Spleen (tissue), 13 donors: ENCODE results near the gene UNC45B. TPM values are rescaled to one million over a fixed set of nuclear protein-coding genes. Genes with fewer than 3 reads are reported as not detected.

Source experiments
- DNase-seq: peaks from one replicate; pipeline ENCODE4 v3.0.0-alpha.2; 2020
- H3K27ac ChIP-seq, 8 donors: fragments of 200-600 bp; sonication (generic) in 7 of 8; 1 replicate in 4 of 8; 2 replicates in 4 of 8; pipeline versions ENCODE4 v1.5.0 to v1.8.0; 2016 to 2021; ENCODE audit warnings: inconsistent platforms in 4 of 8, mild to moderate bottlenecking in 4 of 8, moderate library complexity in 1 of 8
- H3K27me3 ChIP-seq, 7 donors: fragments of 200-600 bp; sonication (generic) in 6 of 7; replicated peaks in 1 of 7; 1 replicate in 4 of 7; 2 replicates in 3 of 7; pipeline versions ENCODE4 v1.5.0 to v1.8.0; 2016 to 2021; ENCODE audit warnings: inconsistent platforms in 3 of 7, mild to moderate bottlenecking in 1 of 7
- H3K36me3 ChIP-seq, 6 donors: fragments of 200-600 bp; sonication (generic) in 5 of 6; 1 replicate in 4 of 6; 2 replicates in 2 of 6; pipeline versions ENCODE4 v1.5.0 to v1.8.0; 2016 to 2021; ENCODE audit warnings: inconsistent platforms in 2 of 6
- H3K4me1 ChIP-seq, 6 donors: fragments of 200-600 bp; sonication (generic) in 5 of 6; 1 replicate in 3 of 6; 2 replicates in 3 of 6; pipeline versions ENCODE4 v1.5.0 to v1.8.0; 2016 to 2021; ENCODE audit warnings: inconsistent platforms in 3 of 6
- H3K4me3 ChIP-seq, 8 donors: fragments of 200-600 bp; sonication (generic) in 7 of 8; 1 replicate in 4 of 8; 2 replicates in 4 of 8; pipeline versions ENCODE4 v1.5.0 to v1.8.0; 2016 to 2021; ENCODE audit warnings: inconsistent platforms in 4 of 8, mild to moderate bottlenecking in 4 of 8, moderate library complexity in 2 of 8
- H3K9me3 ChIP-seq, 8 donors: fragments of 200-600 bp; sonication (generic) in 7 of 8; 1 replicate in 4 of 8; 2 replicates in 4 of 8; pipeline versions ENCODE4 v1.5.0 to v1.8.0; 2016 to 2021; ENCODE audit warnings: inconsistent platforms in 4 of 8
- CTCF ChIP-seq, 11 experiments: fragments of 200-600 bp in 7 of 11; fragments of 450-650 bp in 4 of 11; sonication (generic) in 4 of 11; IDR thresholded peaks in 8 of 11; conservative IDR thresholded peaks in 3 of 11; 1 replicate in 7 of 11; 2 replicates in 4 of 11; pipeline versions ENCODE4 v1.4.0 to v1.8.0; 2016 to 2021; ENCODE audit warnings: antibody characterized with exemption in 11 of 11, inconsistent platforms in 4 of 11, mild to moderate bottlenecking in 1 of 11
- POLR2A ChIP-seq, 3 donors: fragments of 450-650 bp; IDR thresholded peaks; one replicate each; pipeline ENCODE4 v1.5.1; 2017; ENCODE audit warnings: antibody characterized with exemption in 3 of 3, mild to moderate bottlenecking in 1 of 3
- POLR2AphosphoS5 ChIP-seq, 3 donors: sonication (generic); formaldehyde crosslinking; IDR thresholded peaks; one replicate each; pipeline ENCODE4 v1.5.1; 2017; ENCODE audit warnings: antibody characterized with exemption in 3 of 3
- WGBS, 5 donors: extraction: QIAGEN DNeasy Blood & Tissue Kit in 3 of 5; methylation state at CpG; one replicate each; pipeline versions ENCODE4 v1.1.5 to v1.1.7; 2013 to 2018; 5-methylcytosine and 5-hydroxymethylcytosine counted together
- intact Hi-C: fragments of 100-400 bp; cut with DNase I; formaldehyde crosslinking; loops from one replicate; pipeline ENCODE4 v1.15.0; 2023; ENCODE audit warnings: low total_unique reads
- long read RNA-seq, 2 donors: transcript quantifications; one replicate each; lab custom pipeline, GENCODE V29; 2026
- polyA plus RNA-seq, 3 donors: library from polyadenylated mRNA; stranded (reverse); fragments of 200-250 nt; gene quantifications; one replicate each; pipeline ENCODE4 v1.2.1, GENCODE V29; 2013
- total RNA-seq, 7 donors: library from RNA; depleted of rRNA in 3 of 7; stranded (reverse); fragments of >200 nt in 3 of 7; fragmentation: NEBNext Ultra II Directional in 4 of 7; extraction: Animal tissue kit (Norgen Biotek cat#: 25700) in 4 of 7; gene quantifications; one replicate each; pipeline versions ENCODE4 v1.1.0 to v1.2.1, GENCODE V29; 2016 to 2021
- donor health status: healthy with polysubstance abuse.
- donor health status: DM: no; HTN: no; CAD: no; lungs with moderate emphysema.
- donor health status: DM: no; HTN: no; CAD: no.
- donor health status: Bipolar disorder and iron deficiency.
- donor health status: healthy.
- donor health status: DM: no; HTN: no; CAD: no.
- donor health status: DM: yes; HTN: yes; CAD: no.

The UNC45B gene, protein sequence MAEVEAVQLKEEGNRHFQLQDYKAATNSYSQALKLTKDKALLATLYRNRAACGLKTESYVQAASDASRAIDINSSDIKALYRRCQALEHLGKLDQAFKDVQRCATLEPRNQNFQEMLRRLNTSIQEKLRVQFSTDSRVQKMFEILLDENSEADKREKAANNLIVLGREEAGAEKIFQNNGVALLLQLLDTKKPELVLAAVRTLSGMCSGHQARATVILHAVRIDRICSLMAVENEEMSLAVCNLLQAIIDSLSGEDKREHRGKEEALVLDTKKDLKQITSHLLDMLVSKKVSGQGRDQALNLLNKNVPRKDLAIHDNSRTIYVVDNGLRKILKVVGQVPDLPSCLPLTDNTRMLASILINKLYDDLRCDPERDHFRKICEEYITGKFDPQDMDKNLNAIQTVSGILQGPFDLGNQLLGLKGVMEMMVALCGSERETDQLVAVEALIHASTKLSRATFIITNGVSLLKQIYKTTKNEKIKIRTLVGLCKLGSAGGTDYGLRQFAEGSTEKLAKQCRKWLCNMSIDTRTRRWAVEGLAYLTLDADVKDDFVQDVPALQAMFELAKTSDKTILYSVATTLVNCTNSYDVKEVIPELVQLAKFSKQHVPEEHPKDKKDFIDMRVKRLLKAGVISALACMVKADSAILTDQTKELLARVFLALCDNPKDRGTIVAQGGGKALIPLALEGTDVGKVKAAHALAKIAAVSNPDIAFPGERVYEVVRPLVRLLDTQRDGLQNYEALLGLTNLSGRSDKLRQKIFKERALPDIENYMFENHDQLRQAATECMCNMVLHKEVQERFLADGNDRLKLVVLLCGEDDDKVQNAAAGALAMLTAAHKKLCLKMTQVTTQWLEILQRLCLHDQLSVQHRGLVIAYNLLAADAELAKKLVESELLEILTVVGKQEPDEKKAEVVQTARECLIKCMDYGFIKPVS
- total RNA-seq, result 1 to 10 TPM; 1.3 to 3.9 (median 2.5) TPM
- under 1 TPM; 0.08 to 0.51 (median 0.22) TPM for polyA plus RNA-seq
- long read RNA-seq, donor 1, result 0 reads
- long read RNA-seq, donor 2, result 0 reads

DNA sequence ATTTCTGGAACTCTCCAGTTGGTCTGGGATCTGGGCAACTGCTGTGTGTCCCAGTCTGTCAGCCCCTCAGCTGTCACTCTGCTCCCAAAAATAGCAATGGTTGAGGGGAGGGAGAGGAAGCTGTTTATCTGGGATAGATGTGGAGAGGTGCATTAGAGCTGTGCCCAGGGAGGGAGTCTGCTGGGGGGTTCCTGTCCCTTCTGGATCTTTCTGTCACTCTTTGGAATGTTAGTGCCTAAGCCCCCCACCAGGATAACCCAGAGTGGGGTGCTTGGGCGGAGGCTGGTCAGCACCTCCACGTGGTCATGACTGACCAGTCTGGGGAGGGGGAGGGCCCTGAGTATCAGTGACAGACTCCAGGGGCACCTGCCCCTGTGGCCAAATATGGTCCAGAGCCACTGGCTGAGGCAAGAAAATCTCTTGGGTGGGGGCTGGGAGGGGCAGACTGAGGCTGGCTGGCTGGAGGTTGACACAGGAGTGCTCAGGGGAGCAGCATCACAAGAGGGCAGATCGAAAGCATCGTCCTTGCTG, at the start of gene UNC45B:
Gene UNC45B, plus strand, starts transcription at position 443 of the 531 bp plus-strand sequence. CDS start 447 bp downstream, outside the sequence.
- H3K27ac ChIP-seq, result peak within 1 kb of the TSS; percentile 41 to 82 (median 75)
- no peak within 1 kb of the TSS for H3K4me3 ChIP-seq
- DNase-seq, result peak; percentile 68
- WGBS, 5 donors, result 68 to 92% (median 70%) methylated on average over 4 of the region's 4 CpGs
- no peaks in the 10 kb centered on the region for H3K9me3 ChIP-seq
- H3K36me3 ChIP-seq, result no peaks in the 10 kb centered on the region
- H3K27me3 ChIP-seq, result no peaks in the 10 kb centered on the region
- no peak for TF ChIP-seq CTCF (IDR thresholded peaks at IDR 0.05 in 8 of 11, conservative IDR thresholded peaks at IDR 0.05 in 3 of 11)
- TF ChIP-seq POLR2AphosphoS5 (IDR thresholded peaks at IDR 0.05), result no peak
- TF ChIP-seq POLR2A (IDR thresholded peaks at IDR 0.05), result no peak
- intact Hi-C loops, result no loop called here
- H3K4me1 ChIP-seq, result peaks cover 0 to 30% (median 12%) of the 10 kb centered on the region in 6 donors

DNA sequence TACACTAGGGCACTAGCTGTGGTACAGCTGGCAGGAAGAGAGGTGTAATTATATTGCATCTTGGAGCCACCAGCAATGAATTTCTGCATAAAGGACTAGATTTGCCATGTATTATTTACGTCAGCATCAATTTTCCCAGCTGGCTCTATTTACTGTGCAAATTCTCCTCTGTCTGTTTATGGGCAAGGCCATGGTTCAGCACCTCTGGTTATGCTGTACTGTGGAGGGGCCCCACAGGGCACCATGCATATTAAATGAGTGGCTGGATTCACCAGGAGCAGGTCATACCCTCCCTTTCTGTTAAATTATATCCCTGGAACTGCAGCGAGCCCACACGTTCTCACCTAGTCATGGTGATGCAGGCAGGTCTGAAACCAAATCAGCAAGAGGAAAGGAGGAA, 47.7 kb upstream of the UNC45B start:
- Histone ChIP-seq H3K4me1 (peaks cover 0 to 18% (median 0%) of the 10 kb centered on the region in 6 donors), H3K9me3 (no peaks in the 10 kb centered on the region), H3K36me3 (peaks cover 0 to 74% (median 42%) of the 10 kb centered on the region in 6 donors), H3K27ac (peak overlapping the region in 1 of 8 donors; percentile 26), H3K27me3 (no peaks in the 10 kb centered on the region), H3K4me3 (no peak overlapping the region)
- DNase-seq, result no peak
- WGBS, 5 donors, result 64 to 87% (median 72%) methylated on average over 3 of the region's 3 CpGs
- TF ChIP-seq CTCF (IDR thresholded peaks at IDR 0.05 in 8 of 11, conservative IDR thresholded peaks at IDR 0.05 in 3 of 11) (no peak), POLR2AphosphoS5 (IDR thresholded peaks at IDR 0.05) (no peak), POLR2A (IDR thresholded peaks at IDR 0.05) (no peak)
- intact Hi-C loops, result no loop called here

DNA sequence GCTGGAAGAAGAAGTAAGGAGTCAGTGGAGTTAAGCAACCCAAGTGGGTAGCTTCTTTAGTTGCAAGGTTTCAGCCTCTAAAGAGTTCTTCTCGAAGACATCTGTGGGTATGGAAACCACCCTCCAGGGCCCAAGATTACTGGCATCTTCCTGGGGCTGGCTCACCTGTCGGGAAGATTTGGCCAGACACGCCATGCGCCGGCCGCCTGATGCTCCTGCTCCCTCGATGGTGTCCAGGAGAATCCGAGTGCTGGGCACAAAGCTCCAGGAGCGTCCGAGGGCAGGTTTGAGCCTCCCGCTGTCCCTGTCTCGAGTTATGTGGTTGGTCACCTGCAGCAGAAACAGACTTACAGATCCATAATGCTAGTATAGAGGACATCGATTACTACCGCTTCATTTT, 46.6 kb upstream of the UNC45B start:
- no peak overlapping the region for H3K4me3 ChIP-seq
- no peaks in the 10 kb centered on the region for H3K27me3 ChIP-seq
- peaks cover 0 to 18% (median 0%) of the 10 kb centered on the region in 6 donors for H3K4me1 ChIP-seq
- TF ChIP-seq CTCF (IDR thresholded peaks at IDR 0.05 in 8 of 11, conservative IDR thresholded peaks at IDR 0.05 in 3 of 11) (no peak), POLR2A (IDR thresholded peaks at IDR 0.05) (no peak), POLR2AphosphoS5 (IDR thresholded peaks at IDR 0.05) (no peak)
- DNase-seq, result no peak
- intact Hi-C loops, result no loop called here
- H3K9me3 ChIP-seq, result peaks cover 0 to 2% (median 0%) of the 10 kb centered on the region in 8 donors
- WGBS, 5 donors, result 86 to 96% (median 94%) methylated on average over 13 to 14 of the region's 14 CpGs
- H3K27ac ChIP-seq, result peak overlapping the region in 4 of 8 donors; percentile 5 to 36 (median 28)
- H3K36me3 ChIP-seq, result peaks cover 0 to 86% (median 51%) of the 10 kb centered on the region in 6 donors
